K562 (cell line): ENCODE measurements around the gene SRSF1.

Experiments used
- ARHGAP35 ChIP-seq: fragments of 450-650 bp; IDR thresholded peaks from 2 replicates; pipeline ENCODE4 v1.6.1; 2018; ENCODE audit not compliant: partially characterized antibody
- ELK1 ChIP-seq: sonication (generic); formaldehyde crosslinking; IDR thresholded peaks from 2 replicates; pipeline ENCODE4 v1.8.1; 2022; ENCODE audit warnings: missing genetic modification reagents
- EZH2 ChIP-seq: IDR thresholded peaks from 2 replicates; pipeline ENCODE4 v1.6.1; 2012; ENCODE audit warnings: low read depth, mild to moderate bottlenecking, inconsistent platforms, low read length, borderline replicate concordance
- KLF10 ChIP-seq: fragments of 250-450 bp; sonication (Bioruptor Pico); IDR thresholded peaks from 2 replicates; pipeline ENCODE4 v1.6.1; 2021; ENCODE audit warnings: matching md5 sums
- MAZ ChIP-seq, 2 experiments: fragments of 450-650 bp in 1 of 2; sonication (generic) in 1 of 2; formaldehyde crosslinking; IDR thresholded peaks in 1 of 2; conservative IDR thresholded peaks in 1 of 2; 2 replicates each; pipeline versions ENCODE4 v1.4.0 to v1.5.0; 2020; ENCODE audit warnings: mild to moderate bottlenecking in 1 of 2, missing genetic modification reagents in 1 of 2
- NEUROD1 ChIP-seq: fragments of 150-350 bp; IDR thresholded peaks from 2 replicates; pipeline ENCODE4 v1.6.1; 2014; ENCODE audit warnings: borderline replicate concordance, low read length, low read depth; ENCODE audit not compliant: partially characterized antibody
- NR2C2 ChIP-seq, 2 experiments: fragments of 200-800 bp in 1 of 2; sonication (Bioruptor generic) in 1 of 2; sonication (generic) in 1 of 2; formaldehyde crosslinking in 1 of 2; IDR thresholded peaks; 2 replicates each; pipeline versions ENCODE4 v1.6.1 to v1.8.0; 2016 to 2022; ENCODE audit warnings: mild to moderate bottlenecking in 1 of 2, missing compliant biosample characterization in 1 of 2, missing genetic modification characterization in 1 of 2, missing genetic modification reagents in 1 of 2
- POLR2A ChIP-seq: fragments of 450-650 bp; conservative IDR thresholded peaks from 2 replicates; pipeline ENCODE4 v1.6.1; 2016
- SMARCC2 ChIP-seq: fragments of 450-650 bp; IDR thresholded peaks from 2 replicates; pipeline ENCODE4 v1.6.1; 2017; ENCODE audit warnings: antibody characterized with exemption, moderate library complexity, mild to moderate bottlenecking, low read depth
- ZNF23 ChIP-seq: fragments of 250-450 bp; sonication (Bioruptor Pico); IDR thresholded peaks from 2 replicates; pipeline ENCODE4 v1.4.0; 2020; ENCODE audit warnings: mild to moderate bottlenecking
- TF ChIP-seq, protein P1 (sequence below), 3 experiments: IDR thresholded peaks in 2 of 3; conservative IDR thresholded peaks in 1 of 3; 2 replicates each; pipeline ENCODE4 v1.5.1; 2011 to 2012; ENCODE audit warnings: low read length in 3 of 3, mild to moderate bottlenecking in 3 of 3, control low read depth in 2 of 3, improper control_type of control experiment in 1 of 3, inconsistent platforms in 1 of 3, low read depth in 1 of 3, mixed read lengths in 1 of 3, moderate library complexity in 1 of 3; ENCODE audit not compliant: insufficient read depth in 2 of 3
- TF ChIP-seq, protein P2 (sequence below): sonication (generic); formaldehyde crosslinking; IDR thresholded peaks from 2 replicates; pipeline ENCODE4 v1.8.1; 2023; ENCODE audit warnings: mild to moderate bottlenecking, missing genetic modification reagents

DNA sequence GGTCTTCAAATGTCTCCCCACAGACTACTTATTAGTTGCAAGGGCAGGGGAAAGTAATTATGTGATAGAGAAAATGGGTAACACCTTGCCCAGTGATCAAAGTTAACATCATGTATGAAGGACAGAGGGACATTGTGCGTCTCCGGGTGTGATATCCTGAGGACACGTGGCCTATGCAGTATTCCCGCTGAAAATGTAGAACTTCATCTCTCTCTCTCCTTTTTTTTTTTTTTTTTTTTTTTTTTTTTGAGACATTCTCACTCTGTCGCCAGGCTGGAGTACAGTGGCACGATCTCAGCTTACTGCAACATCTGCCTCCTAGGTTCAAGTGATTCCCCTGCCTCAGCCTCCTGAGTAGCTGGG is 43.9 kb downstream of the SRSF1 start:
- TF ChIP-seq, protein P1, sequence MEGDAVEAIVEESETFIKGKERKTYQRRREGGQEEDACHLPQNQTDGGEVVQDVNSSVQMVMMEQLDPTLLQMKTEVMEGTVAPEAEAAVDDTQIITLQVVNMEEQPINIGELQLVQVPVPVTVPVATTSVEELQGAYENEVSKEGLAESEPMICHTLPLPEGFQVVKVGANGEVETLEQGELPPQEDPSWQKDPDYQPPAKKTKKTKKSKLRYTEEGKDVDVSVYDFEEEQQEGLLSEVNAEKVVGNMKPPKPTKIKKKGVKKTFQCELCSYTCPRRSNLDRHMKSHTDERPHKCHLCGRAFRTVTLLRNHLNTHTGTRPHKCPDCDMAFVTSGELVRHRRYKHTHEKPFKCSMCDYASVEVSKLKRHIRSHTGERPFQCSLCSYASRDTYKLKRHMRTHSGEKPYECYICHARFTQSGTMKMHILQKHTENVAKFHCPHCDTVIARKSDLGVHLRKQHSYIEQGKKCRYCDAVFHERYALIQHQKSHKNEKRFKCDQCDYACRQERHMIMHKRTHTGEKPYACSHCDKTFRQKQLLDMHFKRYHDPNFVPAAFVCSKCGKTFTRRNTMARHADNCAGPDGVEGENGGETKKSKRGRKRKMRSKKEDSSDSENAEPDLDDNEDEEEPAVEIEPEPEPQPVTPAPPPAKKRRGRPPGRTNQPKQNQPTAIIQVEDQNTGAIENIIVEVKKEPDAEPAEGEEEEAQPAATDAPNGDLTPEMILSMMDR (IDR thresholded peaks at IDR 0.05 in 2 of 3, conservative IDR thresholded peaks at IDR 0.05 in 1 of 3; ENCODE audit: insufficient read depth in 2 of 3, low read depth in 1 of 3, low read length in 3 of 3), result no peak
- TF ChIP-seq ELK1 (CRISPR knock-in tag) (no peak), ZNF23 (no peak), NEUROD1 (no peak), EZH2 (no peak), MAZ (CRISPR knock-in tag; conservative IDR thresholded peaks at IDR 0.05 in 1 of 2, IDR thresholded peaks at IDR 0.05 in 1 of 2) (no peak), ARHGAP35 (no peak), SMARCC2 (no peak), NR2C2 (CRISPR knock-in tag; IDR thresholded peaks at IDR 0.05) (no peak), NR2C2 (tag; IDR thresholded peaks at IDR 0.05) (no peak), KLF10 (CRISPR knock-in tag) (no peak), POLR2A (no peak)
- TF ChIP-seq, protein P2, sequence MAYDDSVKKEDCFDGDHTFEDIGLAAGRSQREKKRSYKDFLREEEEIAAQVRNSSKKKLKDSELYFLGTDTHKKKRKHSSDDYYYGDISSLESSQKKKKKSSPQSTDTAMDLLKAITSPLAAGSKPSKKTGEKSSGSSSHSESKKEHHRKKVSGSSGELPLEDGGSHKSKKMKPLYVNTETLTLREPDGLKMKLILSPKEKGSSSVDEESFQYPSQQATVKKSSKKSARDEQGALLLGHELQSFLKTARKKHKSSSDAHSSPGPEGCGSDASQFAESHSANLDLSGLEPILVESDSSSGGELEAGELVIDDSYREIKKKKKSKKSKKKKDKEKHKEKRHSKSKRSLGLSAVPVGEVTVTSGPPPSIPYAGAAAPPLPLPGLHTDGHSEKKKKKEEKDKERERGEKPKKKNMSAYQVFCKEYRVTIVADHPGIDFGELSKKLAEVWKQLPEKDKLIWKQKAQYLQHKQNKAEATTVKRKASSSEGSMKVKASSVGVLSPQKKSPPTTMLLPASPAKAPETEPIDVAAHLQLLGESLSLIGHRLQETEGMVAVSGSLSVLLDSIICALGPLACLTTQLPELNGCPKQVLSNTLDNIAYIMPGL (CRISPR knock-in tag), result no peak
